Activated CD4-positive, alpha-beta T cell treated with anti-CD3 and anti-CD28 coated beads, Interleukin-2, amount 10 ng/mL, durations not matched to agents 24 days and 14 days (primary cell): ENCODE results near the gene RAI1. TPM values are rescaled to one million over a fixed set of nuclear protein-coding genes. Genes with fewer than 3 reads are reported as not detected.

Source experiments
- DNase-seq: peaks from one replicate; pipeline ENCODE4 v3.0.0; 2022
- H3K27ac Mint-ChIP-seq: one replicate; pipeline ENCODE4 v1.8.0; 2022; ENCODE audit warnings: mild to moderate bottlenecking, mixed read lengths
- H3K27me3 Mint-ChIP-seq: one replicate; pipeline ENCODE4 v1.8.0; 2022; ENCODE audit warnings: mixed read lengths
- H3K36me3 Mint-ChIP-seq: one replicate; pipeline ENCODE4 v1.8.0; 2022; ENCODE audit warnings: low read depth, mild to moderate bottlenecking, mixed read lengths
- H3K4me1 Mint-ChIP-seq: one replicate; pipeline ENCODE4 v1.8.0; 2021; ENCODE audit warnings: mixed read lengths
- H3K4me3 Mint-ChIP-seq: one replicate; pipeline ENCODE4 v1.8.0; 2022; ENCODE audit warnings: mild to moderate bottlenecking, moderate library complexity, mixed read lengths
- H3K9me3 Mint-ChIP-seq: one replicate; pipeline ENCODE4 v1.8.0; 2021; ENCODE audit warnings: mixed read lengths
- intact Hi-C: fragments of 100-400 bp; cut with micrococcal nuclease; formaldehyde crosslinking; loops from one replicate; pipeline ENCODE4 v1.15.1; 2023
- total RNA-seq: library from RNA; stranded (reverse); gene quantifications from 2 replicates; pipeline ENCODE4 v1.2.3, GENCODE V29; 2022

The RAI1 gene
- total RNA-seq, 1 donor from 2014 or later, result 34.5 TPM

- no peaks in the 10 kb centered on the region for H3K9me3 Mint-ChIP-seq
- H3K27ac Mint-ChIP-seq, result no peak overlapping the region
- H3K27me3 Mint-ChIP-seq, result no peaks in the 10 kb centered on the region
- peaks cover 33% of the 10 kb centered on the region for H3K4me1 Mint-ChIP-seq
- intact Hi-C loops, result no loop called here
- no peak for DNase-seq
- H3K36me3 Mint-ChIP-seq, result peaks cover 3% of the 10 kb centered on the region
- H3K4me3 Mint-ChIP-seq, result no peak overlapping the region
These were observed 163.2 kb downstream of the RAI1 start for GRCh38 chr17:17844500-17844899.

GRCh38 chr17:17845046-17845775 lies 164.0 kb downstream of the RAI1 start:
- no peak for DNase-seq
- Mint-ChIP-seq H3K36me3 (peaks cover 3% of the 10 kb centered on the region), H3K27me3 (no peaks in the 10 kb centered on the region), H3K9me3 (no peaks in the 10 kb centered on the region), H3K4me3 (no peak overlapping the region), H3K27ac (peak overlapping the region; percentile 29), H3K4me1 (peaks cover 38% of the 10 kb centered on the region)
- intact Hi-C loops, result loop anchor here (5.0 kb wide), 1 partner anchor 192 kb away; the partner anchor contains the start of genes ATPAF2 and GID4

GRCh38 chr17:17846003-17846402 lies 164.7 kb downstream of the RAI1 start:
- DNase-seq, result no peak
- Mint-ChIP-seq H3K4me1 (peaks cover 41% of the 10 kb centered on the region), H3K36me3 (peaks cover 6% of the 10 kb centered on the region), H3K9me3 (no peaks in the 10 kb centered on the region), H3K4me3 (no peak overlapping the region), H3K27me3 (no peaks in the 10 kb centered on the region), H3K27ac (peak overlapping the region; percentile 53)
- intact Hi-C loops, result loop anchor here (5.0 kb wide), 1 partner anchor 191 kb away; the partner anchor contains the start of genes ATPAF2 and GID4

- intact Hi-C loops, result loop anchor here (5.0 kb wide), 1 partner anchor 191 kb away; the partner anchor contains the start of genes ATPAF2 and GID4
- Mint-ChIP-seq H3K27me3 (no peaks in the 10 kb centered on the region), H3K4me3 (no peak overlapping the region), H3K36me3 (peaks cover 8% of the 10 kb centered on the region), H3K4me1 (peaks cover 42% of the 10 kb centered on the region), H3K27ac (peak overlapping the region; percentile 20), H3K9me3 (no peaks in the 10 kb centered on the region)
- DNase-seq, result peak; percentile 58
These were observed 165.4 kb downstream of the RAI1 start for GRCh38 chr17:17846645-17847044.

- DNase-seq, result peak; percentile 60
- intact Hi-C loops, result loop anchor here (5.0 kb wide), 1 partner anchor 190 kb away; the partner anchor contains the start of genes ATPAF2 and GID4
These were observed 165.9 kb downstream of the RAI1 start for GRCh38 chr17:17847118-17847689.

GRCh38 chr17:17847726-17848125 lies 166.5 kb downstream of the RAI1 start:
- Mint-ChIP-seq H3K36me3 (peaks cover 8% of the 10 kb centered on the region), H3K27ac (peak overlapping the region; percentile 56), H3K4me3 (peak overlapping the region; percentile 14), H3K9me3 (no peaks in the 10 kb centered on the region), H3K27me3 (no peaks in the 10 kb centered on the region), H3K4me1 (peaks cover 50% of the 10 kb centered on the region)
- intact Hi-C loops, result loop anchor here (5.0 kb wide), 1 partner anchor 190 kb away; the partner anchor contains the start of genes ATPAF2 and GID4
- peak; percentile 54 for DNase-seq

More at GRCh38 chr17:17847118-17847689, 165.9 kb downstream of the RAI1 start:
- no peak overlapping the region for H3K4me3 Mint-ChIP-seq
- H3K27ac Mint-ChIP-seq, result peak overlapping the region; percentile 56
- peaks cover 8% of the 10 kb centered on the region for H3K36me3 Mint-ChIP-seq
- H3K4me1 Mint-ChIP-seq, result peaks cover 47% of the 10 kb centered on the region
- no peaks in the 10 kb centered on the region for H3K9me3 Mint-ChIP-seq
- H3K27me3 Mint-ChIP-seq, result no peaks in the 10 kb centered on the region

GRCh38 chr17:17848311-17849082 lies 167.2 kb downstream of the RAI1 start:
- intact Hi-C loops, result loop anchor here (1.0 to 5.0 kb wide), 3 partner anchors 8 to 189 kb away; partner anchors contain the start of genes ATPAF2, GID4 and SREBF1
- peak; percentile 63 for DNase-seq
- Mint-ChIP-seq H3K4me3 (peak overlapping the region; percentile 64), H3K9me3 (no peaks in the 10 kb centered on the region), H3K4me1 (peaks cover 55% of the 10 kb centered on the region), H3K27me3 (no peaks in the 10 kb centered on the region), H3K27ac (peak overlapping the region; percentile 97), H3K36me3 (peaks cover 10% of the 10 kb centered on the region)

- Mint-ChIP-seq H3K27me3 (no peaks in the 10 kb centered on the region), H3K4me3 (peak overlapping the region; percentile 64), H3K9me3 (no peaks in the 10 kb centered on the region), H3K4me1 (peaks cover 62% of the 10 kb centered on the region), H3K36me3 (peaks cover 11% of the 10 kb centered on the region), H3K27ac (peak overlapping the region; percentile 97)
- intact Hi-C loops, result loop anchor here (1.0 to 5.0 kb wide), 3 partner anchors 9 to 188 kb away; partner anchors contain the start of genes ATPAF2, GID4 and SREBF1
- peak; percentile 96 for DNase-seq
These were observed 168.0 kb downstream of the RAI1 start for GRCh38 chr17:17849147-17849820.

- Mint-ChIP-seq H3K27ac (peak overlapping the region; percentile 97), H3K36me3 (peaks cover 11% of the 10 kb centered on the region), H3K27me3 (no peaks in the 10 kb centered on the region), H3K4me1 (peaks cover 66% of the 10 kb centered on the region), H3K9me3 (no peaks in the 10 kb centered on the region), H3K4me3 (peak overlapping the region; percentile 64)
- intact Hi-C loops, result loop anchor here (1.0 to 5.0 kb wide), 4 partner anchors 10 to 187 kb away; partner anchors contain the start of genes ATPAF2, GID4 and SREBF1
- DNase-seq, result peak; percentile 93
These were observed 168.7 kb downstream of the RAI1 start for GRCh38 chr17:17849845-17850373.

- peaks cover 78% of the 10 kb centered on the region for H3K4me1 Mint-ChIP-seq
- no peaks in the 10 kb centered on the region for H3K9me3 Mint-ChIP-seq
- peak; percentile 58 for DNase-seq
- intact Hi-C loops, result loop anchor here (5.0 kb wide), 1 partner anchor 106 kb away; no protein-coding TSS in a partner anchor
- peak overlapping the region; percentile 26 for H3K4me3 Mint-ChIP-seq
- peak overlapping the region; percentile 97 for H3K27ac Mint-ChIP-seq
- H3K36me3 Mint-ChIP-seq, result peaks cover 10% of the 10 kb centered on the region
- no peaks in the 10 kb centered on the region for H3K27me3 Mint-ChIP-seq
These were observed 170.1 kb downstream of the RAI1 start for GRCh38 chr17:17851103-17852002.

- Mint-ChIP-seq H3K27ac (peak overlapping the region; percentile 94), H3K4me3 (no peak overlapping the region), H3K4me1 (peaks cover 75% of the 10 kb centered on the region), H3K36me3 (peaks cover 8% of the 10 kb centered on the region), H3K9me3 (no peaks in the 10 kb centered on the region), H3K27me3 (no peaks in the 10 kb centered on the region)
- intact Hi-C loops, result loop anchor here (5.0 kb wide), 1 partner anchor 104 kb away; no protein-coding TSS in a partner anchor
- DNase-seq, result peak; percentile 57
These were observed 171.7 kb downstream of the RAI1 start for GRCh38 chr17:17852930-17853329.
